HG03196 (cell line): ENCODE data around the gene PAMR1.

ENCODE experiments used
- ATAC-seq: cut with Tn5 transposase; IDR thresholded peaks from one replicate; pipeline ENCODE4 v1.9.1; 2021; ENCODE audit not compliant: unreplicated experiment

Gene PAMR1

DNA sequence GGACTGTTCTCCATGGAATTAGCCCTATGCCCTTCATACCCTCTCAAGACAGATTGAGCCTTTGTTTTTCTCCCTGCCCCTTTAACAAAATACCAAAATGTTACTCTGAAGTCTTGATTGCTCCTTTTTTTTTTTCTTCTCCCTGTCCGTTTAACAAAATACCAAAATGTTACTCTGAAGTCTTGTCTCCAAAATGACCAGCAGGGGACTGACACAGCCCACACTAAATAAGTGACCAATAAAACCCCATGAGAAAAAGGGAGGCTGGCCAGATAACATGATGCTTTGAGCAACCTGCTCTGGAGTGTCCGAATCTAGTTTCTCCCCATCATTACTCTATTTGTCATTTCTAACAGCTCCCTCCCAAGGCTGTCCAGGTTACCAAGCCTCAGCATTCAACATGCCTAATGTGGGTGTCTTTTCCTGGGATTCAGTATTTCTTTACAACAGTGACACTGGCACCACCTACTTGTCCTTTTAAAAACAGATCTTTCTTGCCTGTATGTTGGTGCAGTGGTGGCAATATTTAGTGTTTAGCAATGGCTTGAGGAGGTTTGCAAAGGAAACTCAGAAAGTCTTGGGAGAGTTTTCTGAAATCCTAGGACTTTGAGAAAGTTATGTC lies 63.4 kb downstream of the PAMR1 start:
- ATAC-seq: no peak

DNA sequence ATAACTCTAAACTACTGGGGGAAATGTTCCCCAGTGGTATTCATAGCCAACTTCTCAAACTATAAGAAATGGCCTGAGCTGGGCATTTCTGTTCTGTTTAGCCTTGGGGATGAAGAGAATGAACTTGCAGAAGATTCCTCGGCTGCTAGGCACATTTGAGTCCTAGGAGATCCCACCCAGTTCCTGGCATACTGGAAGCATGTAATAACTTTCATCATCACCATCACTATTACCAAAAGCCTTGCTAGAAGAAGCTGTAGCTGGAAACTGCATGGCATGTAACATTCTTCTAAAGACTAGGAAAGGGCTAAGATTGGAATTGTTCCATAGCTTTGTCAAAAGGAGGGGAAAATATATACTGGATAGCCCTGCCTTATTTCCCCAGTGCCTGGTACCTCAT lies 65.9 kb downstream of the PAMR1 start:
- ATAC-seq: no peak

DNA sequence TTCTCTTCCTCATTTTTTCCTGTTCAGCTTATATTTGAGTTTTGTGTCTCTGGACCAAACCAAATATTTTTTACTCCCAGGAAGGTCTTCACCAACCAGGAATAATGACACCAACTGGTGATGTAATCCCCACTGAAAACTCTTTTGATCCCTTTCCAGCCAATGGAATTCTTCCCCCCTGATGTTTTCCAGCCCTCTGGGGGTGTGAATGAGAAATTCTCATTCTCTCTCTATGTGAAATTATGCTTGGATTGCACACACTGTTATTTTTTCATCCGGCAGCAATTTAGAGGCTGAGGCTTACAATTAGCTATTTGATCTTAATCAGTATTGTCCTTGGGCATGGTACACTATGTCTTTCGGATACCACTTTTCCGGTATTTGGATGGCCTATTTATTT lies 66.6 kb downstream of the PAMR1 start:
- ATAC-seq: no peak

DNA sequence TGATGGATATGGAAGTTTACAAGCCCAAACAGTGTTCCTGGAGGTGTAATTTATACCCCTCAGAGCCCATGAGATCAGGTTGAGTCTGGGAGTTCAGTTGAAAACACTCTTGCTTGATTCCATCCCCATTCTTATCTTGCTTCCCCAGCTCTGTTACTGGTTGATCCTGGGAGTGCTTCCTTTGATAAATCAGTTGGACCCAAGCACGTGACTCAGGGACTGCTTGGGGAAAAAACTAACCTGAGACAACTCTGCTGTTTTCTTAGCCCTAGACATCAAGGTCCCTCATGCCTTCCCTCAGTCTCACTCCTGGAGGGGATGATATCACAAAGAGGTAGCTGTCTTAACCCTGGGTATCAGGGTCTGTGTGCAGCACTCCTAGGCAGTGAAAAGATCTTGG lies 71.1 kb downstream of the PAMR1 start:
- no peak for ATAC-seq

DNA sequence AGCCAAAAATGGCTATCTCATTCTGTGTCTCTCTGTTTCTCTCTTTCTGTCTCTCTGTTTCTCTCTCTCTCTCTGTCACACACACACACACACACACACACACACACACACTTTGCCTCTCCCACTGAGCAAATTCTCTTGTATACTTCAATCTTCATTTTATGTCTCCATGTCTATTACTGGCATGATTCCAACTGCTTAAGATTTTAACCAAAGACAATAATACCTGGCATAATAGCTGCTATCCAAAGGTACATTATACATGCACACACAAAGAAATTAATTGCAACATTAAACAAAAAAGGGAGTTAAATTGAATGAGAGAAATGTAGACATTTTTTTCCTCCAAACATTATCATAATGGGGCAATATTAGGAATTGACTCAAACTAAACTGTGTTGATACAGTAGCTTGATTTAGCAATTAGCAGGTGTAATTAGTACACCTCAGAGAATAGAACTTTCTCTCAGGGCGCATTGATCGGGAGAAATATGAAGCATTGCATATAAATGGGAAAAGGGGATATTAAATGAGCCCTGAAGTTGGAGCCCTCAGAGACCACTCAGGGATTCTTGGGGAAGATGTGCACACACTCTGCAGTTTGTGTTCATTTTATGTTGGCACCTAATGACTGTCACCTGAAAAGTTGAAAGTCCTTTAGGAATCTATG lies 88.7 kb downstream of the PAMR1 start:
- ATAC-seq: no peak

DNA sequence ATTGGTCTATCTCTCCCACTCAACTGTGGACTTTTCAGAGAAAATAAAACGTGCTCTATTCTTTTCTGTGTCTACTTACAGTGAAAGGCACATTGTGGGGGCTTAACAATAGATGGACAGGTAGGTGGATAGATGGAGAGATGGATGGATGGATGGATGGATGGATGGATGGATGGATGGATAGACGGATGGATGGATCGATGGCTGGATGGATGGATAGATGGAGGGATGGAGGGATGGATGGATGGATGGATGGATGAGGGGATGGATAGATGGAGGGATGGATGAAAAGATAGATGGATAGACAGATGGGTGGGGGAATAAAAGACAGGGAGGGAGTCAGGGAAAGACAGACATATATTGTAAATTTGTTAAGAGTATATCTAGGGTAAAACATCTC lies 91.8 kb downstream of the PAMR1 start:
- ATAC-seq: no peak

DNA sequence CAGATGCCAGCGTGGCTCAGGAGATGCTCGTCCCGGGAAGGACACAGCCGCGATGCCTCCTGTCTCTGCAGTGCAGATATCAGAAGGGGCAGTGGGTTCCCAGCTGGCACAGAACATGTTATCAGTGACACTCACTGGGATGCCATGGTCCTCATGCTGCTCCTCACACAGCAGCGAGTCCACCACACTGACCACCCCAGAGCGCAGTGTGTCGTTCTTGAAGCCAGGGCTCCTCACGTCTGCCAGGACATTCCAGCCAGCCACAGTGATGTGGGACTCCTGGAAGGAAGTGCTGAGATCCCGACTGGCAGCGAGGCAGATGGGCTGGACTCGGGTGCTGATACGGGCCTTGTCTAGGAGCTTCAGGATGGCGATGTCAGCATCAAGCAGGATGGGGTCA lies 93.0 kb downstream of the PAMR1 start:
- no peak for ATAC-seq

DNA sequence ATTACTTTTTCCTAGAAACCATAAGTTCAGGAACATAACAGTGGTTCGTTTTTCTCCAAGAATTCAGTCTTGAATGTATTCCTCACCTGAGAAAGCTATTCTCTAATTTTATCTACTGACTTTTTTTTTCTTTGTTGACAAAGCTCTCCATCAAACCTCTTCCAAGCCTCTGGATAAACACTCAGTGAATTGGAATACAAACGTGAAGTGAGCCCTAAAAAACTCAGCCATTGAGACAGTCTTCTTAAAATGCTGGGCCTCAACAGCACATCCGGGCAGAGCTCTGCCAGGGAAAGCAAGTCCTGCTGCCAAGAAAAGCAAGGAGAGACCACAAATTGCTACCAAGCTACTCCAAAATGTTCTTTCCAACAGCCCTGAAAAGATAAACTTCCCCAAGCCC lies 98.3 kb downstream of the PAMR1 start:
- no peak for ATAC-seq

DNA sequence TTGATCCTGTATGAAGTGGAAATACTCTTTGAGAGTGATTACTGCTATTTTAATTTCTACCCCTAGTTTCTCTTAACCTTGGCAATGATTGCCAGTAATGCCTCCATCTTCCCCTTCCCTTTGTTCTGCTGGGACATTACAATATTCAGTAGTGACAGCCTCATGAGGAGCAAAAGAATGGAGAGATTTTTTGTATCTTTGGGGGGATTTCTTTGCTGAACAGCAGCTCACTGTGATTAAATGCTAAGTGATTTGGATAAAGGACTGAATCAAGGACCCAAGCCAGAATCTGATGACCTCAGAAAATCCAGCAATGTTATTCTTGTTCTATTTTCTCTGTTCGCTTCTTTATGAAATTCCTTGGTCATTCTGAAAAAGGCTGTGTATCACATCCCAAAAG lies 99.1 kb downstream of the PAMR1 start:
- ATAC-seq: no peak

DNA sequence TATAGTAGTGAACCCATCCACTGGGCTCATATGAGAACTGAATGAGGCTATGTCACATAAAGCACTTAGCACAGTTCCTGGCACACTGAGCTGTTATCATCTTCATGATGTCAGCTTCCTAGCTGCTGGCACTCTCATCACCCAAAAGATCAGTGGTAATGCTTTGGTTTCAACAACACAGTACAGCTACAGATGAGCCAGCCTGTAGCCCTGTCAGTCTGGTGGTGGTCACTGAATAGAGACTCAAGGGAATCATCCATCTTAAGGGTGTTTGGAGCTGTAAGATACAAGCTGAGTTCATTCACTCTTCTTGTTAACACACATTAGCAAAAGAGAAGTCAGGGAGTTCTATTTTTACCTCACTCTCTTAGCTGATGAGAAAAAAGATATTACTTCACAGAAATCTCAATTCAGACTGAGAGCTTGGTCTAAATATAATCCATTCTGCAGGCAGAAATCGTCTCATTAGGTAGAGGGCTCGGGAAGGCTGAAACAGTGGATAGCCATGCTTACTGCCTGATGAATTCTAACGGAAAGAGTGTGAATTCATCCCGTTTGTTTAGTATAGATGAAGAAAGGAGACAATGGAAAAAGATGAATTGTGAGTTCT lies 99.7 kb downstream of the PAMR1 start:
- no peak for ATAC-seq

DNA sequence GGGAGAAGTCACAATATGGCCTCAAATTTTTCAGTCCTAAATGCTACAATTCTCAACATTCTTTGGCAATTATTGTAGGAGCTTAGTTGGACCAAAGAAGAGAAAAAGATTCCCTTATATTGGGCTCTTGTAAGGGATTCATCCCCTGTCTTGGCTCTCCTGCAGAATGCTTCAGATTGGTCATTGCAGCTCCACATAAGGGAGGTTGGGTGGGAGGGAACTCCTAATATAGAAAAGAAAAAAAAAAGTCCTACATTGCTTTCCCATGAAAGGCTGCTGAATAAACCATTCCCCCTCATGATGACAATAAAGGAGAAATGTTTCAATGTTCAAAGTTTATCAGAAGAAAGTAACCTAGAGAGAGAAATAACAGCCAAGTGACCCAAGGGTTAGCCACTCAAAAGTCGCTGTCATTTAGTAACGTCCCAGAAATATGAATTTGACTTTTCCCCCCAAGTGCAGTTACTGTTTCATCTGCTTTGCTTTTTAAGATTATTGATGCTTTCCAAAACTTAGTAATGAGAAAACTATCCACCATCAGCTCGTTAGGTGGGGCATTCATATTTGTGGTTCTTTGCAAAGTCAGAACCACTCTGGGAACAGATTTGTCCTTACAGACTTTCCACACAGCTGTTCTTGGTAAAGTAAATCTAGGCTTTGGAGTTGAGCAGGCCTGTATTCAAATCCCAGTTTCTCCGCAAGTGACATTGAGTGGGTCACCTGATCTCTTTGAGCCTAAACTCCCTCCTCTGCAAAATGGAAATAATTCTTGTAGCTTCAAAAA lies 101.1 kb downstream of the PAMR1 start:
- ATAC-seq: no peak

DNA sequence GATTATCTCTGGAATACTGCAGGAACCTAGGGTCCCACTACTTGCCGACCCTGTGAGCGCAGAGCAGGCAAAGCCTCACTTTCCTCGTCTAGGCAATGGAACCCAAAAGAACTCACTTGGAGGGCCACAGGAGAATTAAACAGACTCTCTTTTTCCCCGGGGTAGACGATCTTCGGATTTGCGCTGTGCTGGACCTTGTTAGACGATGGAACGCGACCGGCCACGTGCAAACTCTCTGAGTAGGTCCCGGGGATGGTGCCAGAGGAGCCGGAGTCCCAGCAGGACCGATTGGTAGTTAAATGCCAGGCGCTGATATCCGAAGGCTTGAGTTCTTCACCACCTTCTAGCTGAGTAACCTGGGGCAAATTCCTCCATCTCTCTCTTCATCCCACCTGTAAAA lies 105.0 kb downstream of the PAMR1 start:
- no peak for ATAC-seq

DNA sequence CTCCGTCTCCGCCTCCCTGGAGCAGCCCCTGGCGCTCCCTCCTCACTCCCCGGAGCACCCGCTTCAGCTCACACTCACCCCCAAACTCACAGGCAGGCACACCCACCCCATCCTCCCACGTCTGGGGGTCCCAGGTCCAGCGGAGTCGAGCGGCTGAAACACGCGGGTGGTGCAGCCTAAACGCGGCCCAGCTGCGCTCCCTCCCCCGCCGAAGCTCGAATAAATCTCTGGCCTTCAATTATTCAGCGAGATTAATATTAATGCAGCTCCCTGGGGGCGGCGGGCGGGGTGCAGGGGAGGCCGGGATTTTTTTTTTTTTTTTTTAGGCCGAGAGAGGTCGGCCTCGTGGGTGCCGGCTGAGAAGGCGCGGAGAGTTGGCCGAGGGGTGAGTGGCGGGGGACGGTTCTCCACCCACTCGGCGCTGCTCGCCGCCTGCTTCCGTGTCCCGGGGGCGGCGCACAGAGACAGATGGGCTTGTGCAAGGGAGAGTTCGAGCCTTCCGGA lies 105.5 kb downstream of the PAMR1 start:
- no peak for ATAC-seq

DNA sequence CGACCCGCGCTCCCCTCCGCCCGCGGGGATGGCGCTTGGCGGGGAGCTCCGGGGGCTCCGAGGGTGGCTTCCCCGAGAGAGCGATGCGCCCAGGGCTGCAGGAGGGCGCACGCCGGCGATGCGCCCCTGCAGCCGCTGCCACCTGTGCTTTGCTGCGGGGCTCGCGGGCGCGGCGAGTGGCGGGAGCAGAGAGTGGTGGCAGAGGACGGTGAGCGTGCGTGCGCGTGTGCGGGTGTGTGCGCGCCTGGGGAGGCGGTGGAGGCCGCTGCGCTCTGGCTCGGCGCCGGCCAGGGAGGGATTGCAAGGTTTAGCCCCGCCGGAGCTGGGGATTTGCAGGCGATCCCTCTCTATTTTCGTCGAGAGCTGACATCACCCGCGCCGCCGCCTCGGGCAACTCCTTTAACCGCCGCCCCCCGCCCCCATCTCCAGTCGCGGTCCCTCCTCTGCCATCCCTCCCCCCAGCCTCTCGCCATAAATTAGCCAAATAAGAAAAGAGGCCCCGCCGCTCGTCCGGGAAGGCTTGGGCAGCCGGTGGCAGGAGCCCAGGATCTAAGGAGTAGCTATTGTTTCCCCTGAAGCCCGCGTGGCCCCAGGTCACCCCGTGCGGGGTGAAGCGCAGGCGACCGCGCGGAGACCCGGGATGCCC lies 106.1 kb downstream of the PAMR1 start, which contains the start of gene SLC1A2:
TSS of gene SLC1A2 (minus strand) at position 375 of the 646 bp plus-strand sequence. CDS start 592 bp downstream, outside the sequence.
- ATAC-seq: no peak

DNA sequence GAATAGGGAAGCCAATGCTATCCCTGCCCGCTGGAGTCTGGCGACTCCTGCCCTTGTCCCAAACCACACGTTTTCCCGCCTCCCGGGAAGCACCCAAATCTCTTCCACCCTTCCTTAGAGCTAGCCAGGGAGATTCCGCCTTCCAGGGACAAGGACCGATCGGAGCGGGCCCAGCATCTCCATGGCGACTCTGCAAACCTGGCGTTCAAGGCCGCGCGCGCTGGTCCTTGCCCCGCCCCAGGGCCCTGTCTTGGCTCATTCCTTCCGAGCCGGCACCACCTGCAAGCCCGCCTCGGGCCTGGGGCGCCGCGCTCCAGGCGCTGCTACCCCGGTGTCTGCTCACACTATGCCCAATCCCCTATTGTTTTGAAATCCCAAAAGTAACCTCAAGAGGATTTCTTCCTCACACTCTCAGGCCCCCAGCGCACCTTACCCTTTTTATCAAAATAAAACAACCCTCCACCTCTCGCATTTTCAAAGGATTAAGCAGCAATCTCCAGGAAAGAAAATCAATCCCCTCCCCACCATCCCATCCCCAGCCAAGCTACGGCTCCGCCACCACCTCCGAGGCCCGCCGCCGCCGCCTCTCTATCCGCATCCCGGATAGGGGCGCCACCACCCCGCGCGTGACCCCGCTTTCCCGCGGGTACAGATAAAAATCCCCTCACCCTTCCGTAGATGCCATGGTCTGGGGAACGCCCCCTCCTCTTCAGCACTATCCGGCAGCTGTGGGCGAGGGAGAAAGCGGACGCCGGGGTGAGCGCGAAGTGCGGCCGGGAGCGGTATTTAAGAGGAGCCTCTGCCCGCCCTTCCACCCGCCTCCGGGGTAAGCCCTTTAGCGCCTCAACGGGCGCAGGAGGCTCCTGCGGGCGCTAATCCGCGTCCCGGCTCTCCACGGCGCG lies 106.9 kb downstream of the PAMR1 start:
- ATAC-seq: no peak

DNA sequence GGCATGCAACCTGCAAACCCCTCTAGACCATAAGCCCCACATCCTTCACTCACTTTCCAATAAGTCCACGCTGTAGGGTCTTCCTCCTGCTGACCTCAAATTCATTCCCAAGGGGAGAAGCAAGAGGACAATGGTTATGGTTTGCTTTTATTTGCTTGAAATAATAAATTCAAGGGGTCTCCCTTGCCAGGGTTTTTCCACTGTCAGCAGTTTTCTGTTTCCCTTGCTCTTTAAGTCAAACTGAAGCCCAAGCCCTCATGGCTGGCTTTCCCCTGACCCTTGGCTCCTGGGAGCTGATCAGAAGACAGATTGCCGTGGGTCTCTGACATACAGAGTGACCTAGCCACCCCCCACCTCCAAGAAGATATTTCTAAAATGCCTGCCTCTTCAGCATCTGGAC lies 109.9 kb downstream of the PAMR1 start:
- no peak for ATAC-seq

DNA sequence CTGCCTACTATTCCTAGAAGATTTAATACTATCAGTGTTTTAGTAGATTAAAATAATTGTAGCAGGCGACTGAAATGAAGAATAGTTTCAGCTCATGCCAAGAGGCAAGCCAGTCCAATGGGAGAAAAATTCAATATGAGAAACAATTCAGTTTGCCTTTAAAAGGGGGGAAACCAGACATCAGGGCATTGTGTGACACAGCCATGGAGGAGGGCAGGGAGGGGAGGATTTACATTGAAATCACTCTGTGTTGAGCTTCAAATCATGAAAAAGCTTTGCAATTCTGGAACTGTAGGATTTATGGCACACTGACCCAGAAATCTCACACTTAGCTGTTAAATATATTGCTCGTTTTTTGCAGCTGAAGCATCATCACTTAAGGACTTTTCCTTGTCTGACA lies 110.6 kb downstream of the PAMR1 start:
- ATAC-seq: no peak

DNA sequence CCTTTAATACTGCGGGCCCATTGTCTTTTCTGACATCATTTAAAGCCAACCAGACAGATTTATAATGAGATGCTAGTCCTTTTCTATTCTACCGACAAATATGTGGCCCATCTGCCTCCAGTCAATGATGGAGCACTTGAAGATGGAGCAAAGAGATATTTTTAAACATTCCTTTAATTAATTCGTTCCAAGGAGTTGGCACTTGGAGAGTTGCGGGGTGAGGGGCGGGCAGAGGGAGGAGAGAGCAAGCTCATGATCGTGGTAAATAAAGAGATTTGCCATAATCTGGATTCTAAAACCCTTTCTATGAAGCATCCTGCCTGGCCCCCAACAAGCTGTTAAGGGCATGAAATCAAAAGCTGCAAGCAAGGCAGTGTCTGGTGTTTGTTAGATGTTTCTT lies 111.1 kb downstream of the PAMR1 start:
- no peak for ATAC-seq

DNA sequence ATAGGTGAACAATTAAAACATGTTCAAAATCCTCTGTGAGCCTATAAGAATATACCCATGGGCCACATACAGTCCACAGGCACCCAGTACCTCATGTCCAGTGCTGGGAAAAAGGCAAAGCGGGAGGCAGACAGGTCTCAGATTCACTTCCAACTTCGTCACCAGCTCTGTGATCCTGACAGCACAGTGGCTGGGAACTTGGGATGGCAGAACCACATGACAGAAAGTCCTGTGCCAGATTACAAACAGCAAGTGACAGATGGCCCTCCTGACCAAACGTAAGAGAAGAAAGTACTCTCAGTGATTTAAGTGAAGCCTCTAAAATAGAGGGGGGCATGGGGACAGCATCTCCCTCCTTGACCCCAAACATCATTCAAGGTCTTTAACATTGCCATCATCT lies 111.8 kb downstream of the PAMR1 start:
- no peak for ATAC-seq

DNA sequence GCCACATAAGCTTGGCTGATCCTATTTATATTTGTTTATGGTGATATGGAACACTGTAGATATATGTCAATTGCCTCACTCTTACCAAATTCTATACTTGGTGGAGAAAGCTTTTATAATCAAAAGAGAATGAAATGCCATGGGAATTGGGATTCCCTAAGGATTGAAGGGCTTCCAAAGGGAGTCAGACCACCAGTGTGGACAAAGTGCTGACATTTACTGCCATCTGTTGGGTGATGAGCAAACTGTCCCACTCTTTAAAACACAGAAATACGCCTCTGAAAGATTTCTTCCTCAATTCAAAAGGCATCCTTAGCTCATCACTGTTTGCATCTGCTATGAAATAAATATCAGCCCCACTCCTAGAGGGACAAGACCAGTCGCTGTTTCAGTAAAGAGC lies 113.1 kb downstream of the PAMR1 start:
- ATAC-seq: no peak
